Hair follicle dermal papilla cell (primary cell): ENCODE data around the gene PDE6A. TPM values are rescaled to one million over a fixed set of nuclear protein-coding genes. Genes with fewer than 3 reads are reported as not detected.

Experiments
- small RNA-seq: library from RNA; depleted of rRNA; stranded (forward); fragments of <200 nt; gene quantifications from one replicate; pipeline ENCODE3, GENCODE V24; 2012
- total RNA-seq: library from RNA; depleted of rRNA; stranded (reverse); fragments of >200 nt; gene quantifications from 2 replicates; pipeline ENCODE4 v1.2.3, GENCODE V29; 2012

Gene PDE6A
- total RNA-seq: not detected in 2 replicates

DNA sequence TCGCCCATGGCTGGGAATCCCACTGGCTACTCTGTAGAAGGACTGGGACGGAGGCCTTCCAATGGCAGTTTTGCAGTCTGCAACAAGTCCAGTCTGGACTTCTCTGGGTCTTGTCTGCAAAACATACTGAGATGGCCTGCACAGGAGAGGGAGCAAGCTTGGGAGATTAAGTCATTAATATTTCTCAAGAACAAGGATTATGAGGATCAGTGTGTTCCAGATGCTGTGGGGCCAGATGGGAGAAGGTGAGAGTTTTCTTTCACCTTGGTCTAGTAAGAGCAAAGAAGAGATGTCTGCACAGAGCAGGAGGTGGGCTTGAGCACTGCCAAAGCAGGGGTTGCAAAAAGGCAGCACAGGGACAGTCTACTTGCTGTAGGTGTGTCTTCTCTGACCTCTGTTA is at the start of gene PDE6A:
Gene PDE6A (minus strand): TSS at position 128 of the 400 bp plus-strand sequence. CDS start 120 bp downstream, at position 8.

DNA sequence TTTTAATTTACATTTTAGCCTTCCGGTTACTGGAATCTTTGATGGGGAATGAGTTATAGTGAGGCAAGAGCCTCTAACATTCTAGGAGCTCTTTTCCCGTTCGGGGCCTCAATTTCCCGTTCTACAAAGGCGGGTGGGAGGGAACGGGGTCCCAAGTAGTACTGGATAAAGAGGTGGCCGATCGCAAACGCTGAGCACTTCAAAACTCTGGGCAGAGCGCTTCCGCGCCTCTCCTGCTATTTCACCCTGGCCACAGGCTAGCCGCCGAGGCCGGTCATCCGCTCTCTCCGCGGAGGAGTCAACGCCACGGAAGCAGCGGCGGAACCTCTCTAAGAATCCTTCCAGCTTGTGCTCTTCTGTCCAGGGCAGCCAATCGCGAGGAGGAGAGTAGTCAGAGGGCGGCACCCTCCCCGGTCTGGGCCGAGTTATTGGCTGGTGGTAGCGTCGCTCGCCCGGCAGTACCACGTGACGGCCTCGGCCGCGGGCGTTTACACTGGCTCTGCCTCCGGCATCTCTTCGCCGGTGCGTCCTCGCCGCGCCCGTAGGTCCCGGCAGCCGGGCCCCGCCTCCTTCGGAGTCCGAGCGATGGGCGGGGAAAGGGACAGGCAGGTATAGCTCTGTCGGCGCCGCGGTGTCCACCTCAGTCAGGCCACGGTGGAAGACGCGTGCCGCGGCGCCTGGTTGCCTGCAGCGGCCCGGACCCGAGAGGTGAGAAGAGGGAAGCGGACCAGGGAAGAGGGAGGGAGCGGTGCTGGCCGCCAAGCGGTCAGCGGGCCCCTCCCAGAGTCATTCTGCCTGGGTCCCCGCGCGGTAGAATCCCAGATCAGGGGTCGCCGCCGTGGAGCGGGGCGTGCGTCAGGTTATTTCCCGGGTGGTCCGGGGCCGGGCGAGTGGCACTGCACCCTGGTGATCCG is 15.9 kb upstream of the PDE6A start, which contains the start of gene SLC26A2:
Gene SLC26A2 (plus strand): TSS at position 487 of the 914 bp plus-strand sequence. CDS start 16,895 bp downstream, outside the sequence.

Small RNA genes within 50 kb of the gene (small RNA-seq; reads per million reads assigned to genes)
- gene RF00019: not detected

Other genes starting within 250 kb of the PDE6A start
- 0.97 and 1.2 TPM in 2 replicates for gene PPARGC1B, start 214.5 kb downstream of the PDE6A start, total RNA-seq
- 16.3 and 18.7 TPM in 2 replicates for gene SLC26A2, start 16.0 kb upstream of the PDE6A start, total RNA-seq
- 7.3 and 7.9 TPM in 2 replicates for gene TIGD6, start 55.9 kb upstream of the PDE6A start, total RNA-seq
- 58.5 and 66.2 TPM in 2 replicates for gene HMGXB3, start 55.9 kb upstream of the PDE6A start, total RNA-seq
- 0.16 and 0.36 TPM in 2 replicates for gene CSF1R, start 141.8 kb upstream of the PDE6A start, total RNA-seq
- gene PDGFRB, start 211.1 kb upstream of the PDE6A start, total RNA-seq: 497 and 543 TPM in 2 replicates
- not detected in 2 replicates for gene CDX1, start 222.0 kb upstream of the PDE6A start, total RNA-seq
- gene SLC6A7, start 245.3 kb upstream of the PDE6A start, total RNA-seq: 0.16 TPM in 1 of 2 replicates, not detected in the other